GM23248 (cell line): Measurements from ENCODE around the gene TP63.

Experiments used
- EZH2 ChIP-seq: fragments of 200-600 bp; sonication (generic); IDR thresholded peaks from 2 replicates; pipeline ENCODE4 v1.6.1; 2018; ENCODE audit warnings: antibody characterized with exemption, mild to moderate bottlenecking; ENCODE audit not compliant: insufficient read depth, poor library complexity, severe bottlenecking
- EZH2phosphoT487 ChIP-seq: fragments of 200-600 bp; sonication (generic); IDR thresholded peaks from 2 replicates; pipeline ENCODE4 v1.6.1; 2018; ENCODE audit warnings: antibody characterized with exemption, moderate library complexity, mild to moderate bottlenecking, low read depth; ENCODE audit not compliant: insufficient read depth

DNA sequence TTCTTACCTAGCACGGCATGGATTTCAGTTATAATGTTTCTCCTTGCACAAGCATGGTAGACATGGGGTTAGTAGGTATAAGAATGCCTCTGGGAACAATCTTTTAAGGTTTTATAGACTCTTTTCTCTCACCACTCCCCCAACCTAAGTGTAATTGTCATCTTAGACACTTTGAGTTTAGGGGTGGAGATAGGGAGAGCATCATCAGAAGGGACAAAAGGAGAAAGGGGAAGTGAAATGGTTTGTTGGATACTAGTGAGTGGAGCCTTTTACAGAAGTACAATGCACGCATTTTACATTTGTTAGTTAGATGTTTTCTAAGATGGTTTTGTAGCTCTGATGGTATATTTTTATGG is 189.2 kb downstream of the TP63 start:
- no peak for TF ChIP-seq EZH2
- TF ChIP-seq EZH2phosphoT487: no peak
